Panc1 (cell line): ENCODE data around the gene SEC22A. TPM values are rescaled to one million over a fixed set of nuclear protein-coding genes. Genes with fewer than 3 reads are reported as not detected.

Experiments
- ATAC-seq: fragments of 200-7000 bp; cut with Tn5 transposase; 2 replicates; pipeline ENCODE4 v1.9.1; 2020; ENCODE audit warnings: mild to moderate bottlenecking, moderate library complexity
- BruUV-seq: library from RNA; stranded (reverse); fragments of 400-500 nt; replicated peaks from 2 replicates; lab custom pipeline; 2021; lab: Mats Ljungman, UMichigan
- CTCF ChIA-PET: fragments of 300-600 bp; sonication (Branson Sonifier 250); formaldehyde crosslinking; loops from one replicate; lab custom pipeline; 2022; ENCODE audit warnings: antibody characterized with exemption; lab: Charles Lee
- POLR2A ChIA-PET: fragments of 300-600 bp; sonication (Branson Sonifier 250); formaldehyde crosslinking; loops from one replicate; lab custom pipeline; 2022; ENCODE audit warnings: antibody characterized with exemption; lab: Charles Lee
- DNase-seq: peaks from one replicate; pipeline ENCODE4 v3.0.0-alpha.2; 2010; ENCODE audit warnings: low read depth, low spot score
- H3K27ac ChIP-seq: 2 replicates; pipeline ENCODE4 v1.5.1; 2011; ENCODE audit warnings: mild to moderate bottlenecking, low read length, inconsistent platforms
- H3K27me3 ChIP-seq: fragments of 200-500 bp; sonication (Bioruptor generic); 2 replicates; pipeline ENCODE4 v1.6.0; 2014; ENCODE audit warnings: low read length, inconsistent platforms; ENCODE audit not compliant: control insufficient read depth, insufficient read depth
- H3K36me3 ChIP-seq: fragments of 200-500 bp; sonication (Bioruptor generic); 2 replicates; pipeline ENCODE4 v1.5.1; 2014; ENCODE audit warnings: inconsistent platforms, mild to moderate bottlenecking, low read length, moderate library complexity; ENCODE audit not compliant: control insufficient read depth, insufficient read depth
- H3K4me1 ChIP-seq: 2 replicates; pipeline ENCODE4 v1.5.1; 2011; ENCODE audit warnings: inconsistent platforms, mild to moderate bottlenecking, low read length, moderate library complexity; ENCODE audit not compliant: control insufficient read depth, insufficient read depth
- H3K4me3 ChIP-seq, 2 experiments: 2 replicates each; pipeline ENCODE4 v1.5.1; 2011 to 2012; ENCODE audit warnings: low read depth in 2 of 2, low read length in 2 of 2, mild to moderate bottlenecking in 2 of 2, inconsistent platforms in 1 of 2, moderate library complexity in 1 of 2
- H3K9me3 ChIP-seq: fragments of 200-500 bp; sonication (Bioruptor generic); 2 replicates; pipeline ENCODE4 v1.5.1; 2014; ENCODE audit warnings: low read depth, mild to moderate bottlenecking, inconsistent platforms, low read length, moderate library complexity; ENCODE audit not compliant: control insufficient read depth, insufficient read depth
- CTCF ChIP-seq: fragments of 450-650 bp; IDR thresholded peaks from 2 replicates; pipeline ENCODE4 v1.5.1; 2017; ENCODE audit warnings: mild to moderate bottlenecking
- POLR2AphosphoS5 ChIP-seq: IDR thresholded peaks from 2 replicates; pipeline ENCODE4 v1.6.1; 2012; ENCODE audit warnings: mild to moderate bottlenecking, low read depth, low read length, moderate library complexity
- SIN3A ChIP-seq: IDR thresholded peaks from 2 replicates; pipeline ENCODE4 v1.6.1; 2012; ENCODE audit warnings: low read depth, mild to moderate bottlenecking, low read length, moderate library complexity, borderline replicate concordance; ENCODE audit not compliant: insufficient read depth
- TCF7L2 ChIP-seq: IDR thresholded peaks from 2 replicates; pipeline ENCODE4 v1.6.1; 2011; ENCODE audit warnings: mild to moderate bottlenecking, low read depth, low read length, inconsistent platforms
- in situ Hi-C: cut with HindIII; loops from 2 replicates; pipeline ENCODE4 v1.10.0; 2016; ENCODE audit warnings: low sequenced_read_pairs, low pct_unique_long_range_greater_than_20kb
- intact Hi-C: fragments of 100-400 bp; cut with micrococcal nuclease; formaldehyde crosslinking; loops from one replicate; pipeline ENCODE4 v1.10.0; 2022; ENCODE audit not compliant: unreplicated experiment
- total RNA-seq: library from RNA; stranded (reverse); gene quantifications from one replicate; pipeline ENCODE4 v1.2.1, GENCODE V29; 2021; ENCODE audit not compliant: unreplicated experiment
- TF ChIP-seq, protein P1 (sequence below), 2 experiments: IDR thresholded peaks; 2 replicates each; pipeline ENCODE4 v1.6.1; 2011 to 2012; ENCODE audit warnings: low read depth in 2 of 2, control low read depth in 1 of 2, low read length in 1 of 2, mild to moderate bottlenecking in 1 of 2, moderate library complexity in 1 of 2; ENCODE audit not compliant: insufficient read depth in 1 of 2

SEC22A gene
- total RNA-seq, 1 experiment from 2014 or later, result 22.7 TPM

DNA sequence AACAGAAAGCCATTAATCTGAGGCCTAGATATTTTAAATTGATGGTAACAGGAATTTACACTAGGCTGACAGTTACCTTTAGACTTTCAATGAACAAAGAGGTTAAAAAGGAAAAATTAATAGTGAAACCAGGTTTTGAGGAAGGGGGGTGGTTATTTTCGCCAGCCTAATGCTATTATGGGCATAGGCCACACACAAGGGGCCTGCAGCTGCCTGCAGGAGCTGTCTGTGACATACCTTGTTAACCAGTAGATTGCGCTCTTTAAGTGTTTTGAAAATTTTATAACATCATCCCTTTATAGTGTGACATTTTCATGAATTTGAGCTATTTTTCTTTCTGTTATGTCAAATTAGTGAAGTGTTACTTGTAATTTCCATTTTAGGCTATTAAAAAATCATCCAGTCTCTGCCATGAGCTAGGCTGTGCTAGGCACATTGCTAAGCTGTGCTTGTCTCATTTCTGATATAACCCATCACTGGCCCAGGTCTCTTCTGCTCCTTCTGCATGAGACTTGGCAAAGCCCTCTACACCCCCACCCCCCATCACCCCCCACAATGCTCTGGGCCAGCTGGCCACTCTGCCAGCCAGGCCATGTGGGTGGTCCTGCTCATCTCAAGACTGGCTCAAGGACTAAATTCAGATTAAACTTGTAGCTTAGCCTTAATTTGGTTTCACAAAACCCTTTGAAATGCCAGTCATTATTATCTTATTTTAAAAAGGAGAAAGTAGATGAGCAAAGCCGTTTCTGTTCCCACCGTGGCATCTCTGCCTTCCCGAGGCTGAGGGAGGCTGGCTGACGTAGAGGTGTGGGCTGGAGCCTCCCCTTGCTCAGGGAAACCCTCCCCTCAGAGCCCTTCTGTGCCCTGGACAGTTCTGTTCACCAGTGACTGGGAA is 48.4 kb upstream of the SEC22A start:
- H3K27ac ChIP-seq, result no peak overlapping the region
- DNase-seq, result no peak
- ChIA-PET CTCF (no interaction called here), POLR2A (interaction anchor here (0.6 kb wide), 1 partner anchor 37 kb away, joined by 3 read pairs; no protein-coding TSS in a partner anchor)
- H3K36me3 ChIP-seq, result peaks cover 2% of the 10 kb centered on the region
- no TSS peak for BruUV-seq
- intact Hi-C loops (no loop called here), in situ Hi-C loops (no loop called here)
- H3K9me3 ChIP-seq, result no peaks in the 10 kb centered on the region
- no peaks in the 10 kb centered on the region for H3K27me3 ChIP-seq
- no peak overlapping the region for H3K4me3 ChIP-seq
- no peak for ATAC-seq
- TF ChIP-seq SIN3A (no peak), CTCF (no peak), POLR2AphosphoS5 (no peak), TCF7L2 (no peak)
- TF ChIP-seq, protein P1, sequence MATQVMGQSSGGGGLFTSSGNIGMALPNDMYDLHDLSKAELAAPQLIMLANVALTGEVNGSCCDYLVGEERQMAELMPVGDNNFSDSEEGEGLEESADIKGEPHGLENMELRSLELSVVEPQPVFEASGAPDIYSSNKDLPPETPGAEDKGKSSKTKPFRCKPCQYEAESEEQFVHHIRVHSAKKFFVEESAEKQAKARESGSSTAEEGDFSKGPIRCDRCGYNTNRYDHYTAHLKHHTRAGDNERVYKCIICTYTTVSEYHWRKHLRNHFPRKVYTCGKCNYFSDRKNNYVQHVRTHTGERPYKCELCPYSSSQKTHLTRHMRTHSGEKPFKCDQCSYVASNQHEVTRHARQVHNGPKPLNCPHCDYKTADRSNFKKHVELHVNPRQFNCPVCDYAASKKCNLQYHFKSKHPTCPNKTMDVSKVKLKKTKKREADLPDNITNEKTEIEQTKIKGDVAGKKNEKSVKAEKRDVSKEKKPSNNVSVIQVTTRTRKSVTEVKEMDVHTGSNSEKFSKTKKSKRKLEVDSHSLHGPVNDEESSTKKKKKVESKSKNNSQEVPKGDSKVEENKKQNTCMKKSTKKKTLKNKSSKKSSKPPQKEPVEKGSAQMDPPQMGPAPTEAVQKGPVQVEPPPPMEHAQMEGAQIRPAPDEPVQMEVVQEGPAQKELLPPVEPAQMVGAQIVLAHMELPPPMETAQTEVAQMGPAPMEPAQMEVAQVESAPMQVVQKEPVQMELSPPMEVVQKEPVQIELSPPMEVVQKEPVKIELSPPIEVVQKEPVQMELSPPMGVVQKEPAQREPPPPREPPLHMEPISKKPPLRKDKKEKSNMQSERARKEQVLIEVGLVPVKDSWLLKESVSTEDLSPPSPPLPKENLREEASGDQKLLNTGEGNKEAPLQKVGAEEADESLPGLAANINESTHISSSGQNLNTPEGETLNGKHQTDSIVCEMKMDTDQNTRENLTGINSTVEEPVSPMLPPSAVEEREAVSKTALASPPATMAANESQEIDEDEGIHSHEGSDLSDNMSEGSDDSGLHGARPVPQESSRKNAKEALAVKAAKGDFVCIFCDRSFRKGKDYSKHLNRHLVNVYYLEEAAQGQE (IDR thresholded peaks at IDR 0.05; ENCODE audit: insufficient read depth in 1 of 2, low read depth in 2 of 2, low read length in 1 of 2), result no peak
- H3K4me1 ChIP-seq, result no peaks in the 10 kb centered on the region

DNA sequence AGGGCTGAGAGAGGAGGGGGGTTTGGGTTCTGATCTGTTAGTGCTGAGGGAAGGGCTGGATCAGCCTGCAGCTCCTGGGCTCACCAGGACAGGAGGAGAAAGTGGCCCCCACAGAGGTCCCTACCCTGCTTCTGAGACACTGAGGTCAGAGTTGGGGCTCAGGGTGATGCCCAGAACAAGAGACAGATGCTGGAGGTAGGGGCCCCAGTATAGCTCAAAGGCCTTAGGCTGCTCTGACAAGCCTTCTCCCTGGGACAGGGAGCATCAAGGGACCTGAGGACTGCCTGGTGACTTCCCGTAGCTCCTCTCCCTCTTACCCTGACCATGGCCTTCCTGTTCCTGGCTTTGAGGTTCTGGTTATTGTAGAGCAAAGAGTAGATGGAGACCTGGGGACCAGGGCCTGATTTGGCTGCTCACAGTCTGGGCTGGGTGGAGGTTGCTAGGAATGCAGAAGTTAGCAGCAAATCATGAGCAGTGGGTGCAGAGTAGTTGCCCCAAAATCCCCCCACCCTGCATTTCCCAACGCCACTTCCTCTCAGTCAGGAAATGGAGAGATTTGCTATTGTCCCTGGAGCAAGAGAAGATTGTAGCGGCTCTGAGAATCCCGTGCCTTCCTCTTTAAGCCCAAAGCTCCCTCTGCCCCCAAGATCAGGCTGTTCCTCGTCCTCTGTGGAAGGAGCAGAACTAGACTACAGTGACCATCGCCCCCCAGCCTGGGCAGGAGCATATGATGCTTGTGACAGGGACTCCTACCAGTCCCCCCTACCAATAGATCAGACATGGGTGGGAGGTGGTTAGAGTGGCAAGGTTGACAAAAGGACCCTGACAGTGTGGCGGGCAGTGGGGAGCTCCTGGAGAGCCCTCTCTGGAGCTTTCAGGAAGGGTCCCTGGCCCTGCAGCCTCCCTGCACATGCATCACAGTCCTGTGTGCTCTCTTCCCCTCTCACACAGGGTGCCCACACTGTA is 47.4 kb upstream of the SEC22A start:
- no TSS peak for BruUV-seq
- Histone ChIP-seq H3K4me1 (no peaks in the 10 kb centered on the region), H3K9me3 (no peaks in the 10 kb centered on the region), H3K27me3 (no peaks in the 10 kb centered on the region), H3K4me3 (no peak overlapping the region), H3K27ac (no peak overlapping the region), H3K36me3 (peaks cover 2% of the 10 kb centered on the region)
- no peak for DNase-seq
- ChIA-PET CTCF (no interaction called here), POLR2A (interaction anchor here (0.6 kb wide), 1 partner anchor 36 kb away, joined by 3 read pairs; no protein-coding TSS in a partner anchor)
- no peak for TF ChIP-seq TCF7L2
- TF ChIP-seq, protein P1 (IDR thresholded peaks at IDR 0.05; ENCODE audit: insufficient read depth in 1 of 2, low read depth in 2 of 2, low read length in 1 of 2), result no peak
- TF ChIP-seq SIN3A, result no peak
- no peak for TF ChIP-seq CTCF
- no peak for TF ChIP-seq POLR2AphosphoS5
- in situ Hi-C loops, result no loop called here
- ATAC-seq, result no peak
- intact Hi-C loops, result no loop called here
